Adrenal gland (tissue), 5 donors: ENCODE measurements around the gene WDR1.

Source experiments
- POLR2A ChIP-seq, 2 donors: fragments of 450-650 bp; IDR thresholded peaks; one replicate each; pipeline ENCODE4 v1.6.1; 2017; ENCODE audit warnings: antibody characterized with exemption in 2 of 2, mild to moderate bottlenecking in 2 of 2, moderate library complexity in 1 of 2
- TF ChIP-seq, protein P1 (sequence below), 6 experiments: fragments of 450-650 bp in 4 of 6; fragments of 200-600 bp in 2 of 6; sonication (generic) in 1 of 6; IDR thresholded peaks; 1 replicate in 5 of 6; 2 replicates in 1 of 6; pipeline versions ENCODE4 v1.5.1 to v1.8.0; 2016 to 2021; ENCODE audit warnings: antibody characterized with exemption in 6 of 6, mild to moderate bottlenecking in 2 of 6, moderate library complexity in 1 of 6
- donor health status: DM: no; HTN: no; CAD: no.

DNA sequence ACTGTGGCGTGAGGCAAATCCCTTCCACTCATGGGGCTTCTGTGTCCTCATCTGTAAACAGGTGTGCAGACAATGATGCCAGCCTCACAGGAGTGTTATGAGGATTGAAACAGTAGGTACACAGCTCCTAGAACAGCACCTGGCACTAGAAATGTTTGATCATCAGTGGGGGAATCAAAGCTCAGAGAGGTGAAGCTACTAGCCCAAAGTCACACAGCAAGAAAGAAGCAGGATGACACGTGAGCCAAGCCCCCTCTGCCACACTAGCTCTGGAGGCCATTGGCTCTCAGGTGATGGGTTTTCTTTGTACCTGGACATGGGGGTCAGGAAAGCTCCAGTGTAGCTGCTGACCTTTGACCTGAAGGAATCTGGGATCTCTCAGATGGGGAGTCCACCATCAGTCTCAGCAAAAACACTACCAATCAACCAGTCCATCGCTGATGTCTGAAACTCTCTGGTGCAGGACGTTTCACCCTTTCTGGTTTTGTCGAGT is 81.9 kb downstream of the WDR1 start:
- TF ChIP-seq, protein P1, sequence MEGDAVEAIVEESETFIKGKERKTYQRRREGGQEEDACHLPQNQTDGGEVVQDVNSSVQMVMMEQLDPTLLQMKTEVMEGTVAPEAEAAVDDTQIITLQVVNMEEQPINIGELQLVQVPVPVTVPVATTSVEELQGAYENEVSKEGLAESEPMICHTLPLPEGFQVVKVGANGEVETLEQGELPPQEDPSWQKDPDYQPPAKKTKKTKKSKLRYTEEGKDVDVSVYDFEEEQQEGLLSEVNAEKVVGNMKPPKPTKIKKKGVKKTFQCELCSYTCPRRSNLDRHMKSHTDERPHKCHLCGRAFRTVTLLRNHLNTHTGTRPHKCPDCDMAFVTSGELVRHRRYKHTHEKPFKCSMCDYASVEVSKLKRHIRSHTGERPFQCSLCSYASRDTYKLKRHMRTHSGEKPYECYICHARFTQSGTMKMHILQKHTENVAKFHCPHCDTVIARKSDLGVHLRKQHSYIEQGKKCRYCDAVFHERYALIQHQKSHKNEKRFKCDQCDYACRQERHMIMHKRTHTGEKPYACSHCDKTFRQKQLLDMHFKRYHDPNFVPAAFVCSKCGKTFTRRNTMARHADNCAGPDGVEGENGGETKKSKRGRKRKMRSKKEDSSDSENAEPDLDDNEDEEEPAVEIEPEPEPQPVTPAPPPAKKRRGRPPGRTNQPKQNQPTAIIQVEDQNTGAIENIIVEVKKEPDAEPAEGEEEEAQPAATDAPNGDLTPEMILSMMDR (IDR thresholded peaks at IDR 0.05) = no peak
- no peak for TF ChIP-seq POLR2A (IDR thresholded peaks at IDR 0.05)
